Thymus (tissue), 11 donors: Measurements from ENCODE around the gene YWHAG. TPM values are rescaled to one million over a fixed set of nuclear protein-coding genes. Genes with fewer than 3 reads are reported as not detected.

Source experiments
- DNase-seq, 9 donors: peaks; one replicate each; pipeline ENCODE4 v3.0.0-alpha.2; 2013; ENCODE audit warnings: low spot score in 9 of 9, low read depth in 6 of 9, missing footprints in 1 of 9
- H3K27ac ChIP-seq, 2 donors: one replicate each; pipeline ENCODE4 v1.5.1; 2013; ENCODE audit warnings: control low read depth in 1 of 2, low read depth in 1 of 2, low read length in 1 of 2, mild to moderate bottlenecking in 1 of 2, moderate library complexity in 1 of 2
- H3K27me3 ChIP-seq, 2 donors: one replicate each; pipeline ENCODE4 v1.5.1; 2013; ENCODE audit warnings: low read length in 1 of 2; ENCODE audit not compliant: control insufficient read depth in 2 of 2, insufficient read depth in 1 of 2
- H3K36me3 ChIP-seq, 2 donors: one replicate each; pipeline ENCODE4 v1.5.1; 2013; ENCODE audit warnings: low read length in 1 of 2, mild to moderate bottlenecking in 1 of 2, moderate library complexity in 1 of 2; ENCODE audit not compliant: control insufficient read depth in 2 of 2, insufficient read depth in 2 of 2
- H3K4me1 ChIP-seq, 2 donors: one replicate each; pipeline ENCODE4 v1.5.1; 2013; ENCODE audit warnings: low read length in 2 of 2; ENCODE audit not compliant: control insufficient read depth in 2 of 2, insufficient read depth in 2 of 2
- H3K4me3 ChIP-seq, 2 donors: one replicate each; pipeline ENCODE4 v1.5.1; 2013; ENCODE audit warnings: low read length in 2 of 2, control low read depth in 1 of 2, mild to moderate bottlenecking in 1 of 2
- H3K9me3 ChIP-seq, 2 donors: one replicate each; pipeline ENCODE4 v1.5.1; 2013; ENCODE audit warnings: low read length in 1 of 2, mild to moderate bottlenecking in 1 of 2; ENCODE audit not compliant: control insufficient read depth in 2 of 2, insufficient read depth in 1 of 2
- WGBS: extraction: QIAGEN DNeasy Blood & Tissue Kit; methylation state at CpG from one replicate; pipeline ENCODE4 v1.1.7; 2013; 5-methylcytosine and 5-hydroxymethylcytosine counted together
- polyA plus RNA-seq: library from polyadenylated mRNA; stranded (reverse); fragments of 200-250 nt; gene quantifications from one replicate; pipeline ENCODE4 v1.2.3, GENCODE V29; 2013
- total RNA-seq: library from RNA; stranded (reverse); fragments of 120-200 nt; gene quantifications from one replicate; pipeline ENCODE4 v1.2.4, GENCODE V29; 2013
- donor health status: healthy.

Gene YWHAG
- total and polyA plus RNA-seq, 2 donors, result 16.0 to 47.1 TPM

DNA sequence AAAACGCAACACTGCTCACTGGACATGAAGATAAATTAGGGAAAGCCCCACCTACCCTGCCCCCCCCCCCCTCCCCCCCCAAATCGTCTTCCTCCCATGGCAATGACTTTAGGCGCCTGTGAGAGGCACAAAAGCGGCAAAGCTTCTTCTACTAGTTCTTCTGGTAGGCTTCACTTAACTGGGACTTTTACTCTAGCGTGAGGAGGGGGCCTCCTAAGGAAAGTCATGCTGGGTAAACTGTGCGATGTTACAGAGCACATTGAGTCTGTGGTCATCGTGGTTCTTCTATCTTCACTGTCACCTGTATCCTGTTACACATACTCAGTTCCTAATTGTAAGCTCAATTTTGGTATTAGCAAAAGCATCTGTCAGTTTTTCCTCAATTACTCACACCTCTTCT is 31.2 kb downstream of the YWHAG start:
- WGBS, result 14% methylated on average over 7 of the region's 7 CpGs

GRCh38 chr7:76326646-76327233 is 32.1 kb downstream of the YWHAG start:
- no peak for DNase-seq
- WGBS, result 95% methylated on average over 5 of the region's 5 CpGs
- H3K4me3 ChIP-seq, result no peak overlapping the region
- peaks cover 18 to 47% of the 10 kb centered on the region in 2 donors for H3K36me3 ChIP-seq
- no peaks in the 10 kb centered on the region for H3K9me3 ChIP-seq
- H3K27ac ChIP-seq, result no peak overlapping the region
- no peaks in the 10 kb centered on the region for H3K27me3 ChIP-seq
- peaks cover 0 to 12% of the 10 kb centered on the region in 2 donors for H3K4me1 ChIP-seq

More for the DNA sequence above, 31.2 kb downstream of the YWHAG start:
- Histone ChIP-seq H3K27ac (peak overlapping the region in 1 of 2 donors; percentile 38), H3K36me3 (peaks cover 22 to 47% of the 10 kb centered on the region in 2 donors), H3K27me3 (no peaks in the 10 kb centered on the region), H3K4me3 (no peak overlapping the region), H3K4me1 (peaks cover 0 to 12% of the 10 kb centered on the region in 2 donors), H3K9me3 (no peaks in the 10 kb centered on the region)
- DNase-seq, result peak in 1 of 9 donors; percentile 55

- Histone ChIP-seq H3K4me1 (peaks cover 0 to 12% of the 10 kb centered on the region in 2 donors), H3K4me3 (no peak overlapping the region), H3K9me3 (no peaks in the 10 kb centered on the region), H3K27me3 (no peaks in the 10 kb centered on the region), H3K27ac (no peak overlapping the region), H3K36me3 (peaks cover 18 to 47% of the 10 kb centered on the region in 2 donors)
- WGBS, result 98% methylated on average over 5 of the region's 5 CpGs
- no peak for DNase-seq
These were observed 33.0 kb downstream of the YWHAG start for GRCh38 chr7:76325811-76326210.

- 98% methylated on average over 11 of the region's 11 CpGs for WGBS
- peaks cover 15 to 44% of the 10 kb centered on the region in 2 donors for H3K36me3 ChIP-seq
- H3K27ac ChIP-seq, result no peak overlapping the region
- peaks cover 0 to 12% of the 10 kb centered on the region in 2 donors for H3K4me1 ChIP-seq
- no peak overlapping the region for H3K4me3 ChIP-seq
- no peaks in the 10 kb centered on the region for H3K27me3 ChIP-seq
- no peaks in the 10 kb centered on the region for H3K9me3 ChIP-seq
- DNase-seq, result no peak
These were observed 33.7 kb downstream of the YWHAG start for GRCh38 chr7:76325092-76325491.

GRCh38 chr7:76318488-76319353 is 40.1 kb downstream of the YWHAG start:
- Histone ChIP-seq H3K9me3 (no peaks in the 10 kb centered on the region), H3K27ac (peak overlapping the region; percentile 92 to 95), H3K4me1 (peaks cover 15 to 27% of the 10 kb centered on the region in 2 donors), H3K36me3 (peaks cover 0 to 5% of the 10 kb centered on the region in 2 donors), H3K27me3 (no peaks in the 10 kb centered on the region), H3K4me3 (peak overlapping the region; percentile 84 to 99)
- peak in 3 of 9 donors; percentile 42 to 76 (median 58) for DNase-seq
- WGBS, result 9% methylated on average over 25 of the region's 25 CpGs

GRCh38 chr7:76317782-76318487 is 40.9 kb downstream of the YWHAG start:
- Histone ChIP-seq H3K4me1 (peaks cover 16 to 31% of the 10 kb centered on the region in 2 donors), H3K27ac (peak overlapping the region; percentile 92 to 95), H3K36me3 (peaks cover 0 to 5% of the 10 kb centered on the region in 2 donors), H3K4me3 (peak overlapping the region; percentile 84 to 99), H3K27me3 (no peaks in the 10 kb centered on the region), H3K9me3 (no peaks in the 10 kb centered on the region)
- DNase-seq, result peak; percentile 88 to 98 (median 93)
- under 1% methylated on average over 50 of the region's 50 CpGs for WGBS

DNA sequence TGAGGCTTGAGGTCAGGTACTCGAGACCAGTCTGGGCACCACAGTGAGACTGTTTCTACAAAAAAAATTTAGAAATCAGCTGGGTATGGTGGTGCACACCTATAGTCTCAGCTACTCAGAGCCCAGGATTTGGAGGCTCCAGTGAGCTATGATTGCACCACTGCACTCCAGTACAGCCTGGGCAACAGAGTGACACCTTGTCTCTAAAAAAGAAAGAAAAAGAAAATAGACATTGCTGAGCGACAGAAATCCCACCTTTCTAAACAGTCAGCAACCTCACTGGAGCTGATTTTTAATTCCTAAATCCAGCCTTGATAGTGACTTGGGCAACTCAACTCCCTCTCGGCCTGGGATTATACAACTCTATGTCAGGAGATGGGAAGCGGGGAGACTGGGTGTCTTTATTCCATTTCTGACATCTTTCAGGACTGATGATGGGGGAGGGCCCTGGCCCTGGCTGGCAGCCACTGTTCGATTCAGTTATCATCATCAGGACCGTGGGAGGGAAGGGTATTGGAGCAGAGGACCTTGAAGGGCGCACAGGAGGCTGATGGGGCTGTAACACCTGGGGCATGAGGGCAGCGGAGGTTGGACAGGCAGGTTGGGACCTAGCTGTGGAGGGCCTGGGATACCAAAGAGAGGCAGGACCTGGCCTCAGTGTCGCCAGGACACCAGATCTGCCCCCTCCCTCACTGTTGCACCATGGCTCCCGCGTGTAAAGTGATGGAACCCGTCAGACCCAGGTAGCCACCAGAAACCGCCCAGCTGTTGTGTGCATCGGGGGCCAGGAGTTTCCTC is 41.6 kb downstream of the YWHAG start:
- H3K9me3 ChIP-seq, result no peaks in the 10 kb centered on the region
- peak overlapping the region; percentile 92 to 94 for H3K27ac ChIP-seq
- peak overlapping the region; percentile 84 to 99 for H3K4me3 ChIP-seq
- H3K36me3 ChIP-seq, result peaks cover 0 to 3% of the 10 kb centered on the region in 2 donors
- WGBS, result 62% methylated on average over 14 of the region's 14 CpGs
- no peaks in the 10 kb centered on the region for H3K27me3 ChIP-seq
- H3K4me1 ChIP-seq, result peaks cover 16 to 31% of the 10 kb centered on the region in 2 donors
- no peak for DNase-seq

DNA sequence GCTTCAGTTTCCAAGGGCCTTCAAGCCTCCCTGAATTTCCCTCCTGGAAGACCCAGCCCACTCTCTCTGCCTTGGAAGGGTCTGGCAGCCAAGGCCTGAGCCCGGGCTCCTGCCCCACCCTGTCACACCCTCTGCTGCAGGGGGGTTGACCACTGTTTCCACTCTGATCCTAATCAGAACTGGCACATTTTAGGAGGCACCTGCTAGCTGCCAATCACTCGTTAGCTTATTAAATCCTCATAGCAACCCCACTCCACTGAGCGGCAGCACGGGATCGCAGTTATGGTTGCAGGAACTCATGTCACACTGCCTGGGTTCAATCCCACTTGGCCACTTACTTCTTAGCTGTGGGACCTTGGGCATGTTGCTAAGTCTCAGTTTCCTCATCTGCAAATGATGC is 43.4 kb downstream of the YWHAG start:
- DNase-seq, result no peak
- Histone ChIP-seq H3K27ac (no peak overlapping the region), H3K27me3 (no peaks in the 10 kb centered on the region), H3K36me3 (no peaks in the 10 kb centered on the region), H3K9me3 (peaks cover 0 to 3% of the 10 kb centered on the region in 2 donors), H3K4me1 (peaks cover 23 to 44% of the 10 kb centered on the region in 2 donors), H3K4me3 (no peak overlapping the region)
- WGBS, result 42% methylated on average over 5 of the region's 5 CpGs
